HG03175 (cell line): ENCODE data around the gene FSIP1.

Source experiments
- ATAC-seq: cut with Tn5 transposase; IDR thresholded peaks from one replicate; pipeline ENCODE4 v1.9.1; 2021; ENCODE audit warnings: mild to moderate bottlenecking, moderate library complexity; ENCODE audit not compliant: unreplicated experiment

FSIP1 gene

GRCh38 chr15:39690881-39691634 lies 91.6 kb downstream of the FSIP1 start:
- ATAC-seq, result no peak

- ATAC-seq, result no peak
Measured at GRCh38 chr15:39687965-39688364, 94.7 kb downstream of the FSIP1 start.

DNA sequence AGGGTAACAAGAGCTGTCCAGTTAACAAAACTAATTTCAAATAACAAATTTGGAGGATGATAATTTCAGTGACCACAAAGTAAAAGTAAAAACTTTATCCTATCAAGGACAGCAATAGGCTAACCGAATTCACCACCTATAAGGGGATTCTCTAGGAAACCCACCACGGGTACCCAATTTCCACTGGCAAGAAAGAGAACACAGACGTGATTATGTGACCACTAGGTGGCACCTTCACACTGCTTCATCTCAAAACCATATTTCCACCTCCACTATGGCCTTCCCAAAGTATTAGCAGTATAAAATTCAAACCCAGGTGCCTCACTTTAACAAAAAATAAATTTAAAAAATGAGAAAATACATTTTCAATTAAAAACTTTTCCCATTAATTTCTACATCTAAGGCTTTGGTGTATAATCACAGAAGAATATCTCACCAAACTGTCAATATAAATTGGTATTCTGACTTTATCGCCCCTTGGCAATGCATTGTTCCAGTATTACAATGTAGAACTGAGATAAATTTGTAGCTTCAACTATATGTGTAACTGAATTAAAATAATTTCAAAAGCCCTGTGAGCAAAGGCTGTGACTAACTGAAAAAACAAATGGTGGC lies 96.5 kb downstream of the FSIP1 start:
- ATAC-seq, result no peak

GRCh38 chr15:39685367-39685766 lies 97.3 kb downstream of the FSIP1 start:
- ATAC-seq, result no peak

DNA sequence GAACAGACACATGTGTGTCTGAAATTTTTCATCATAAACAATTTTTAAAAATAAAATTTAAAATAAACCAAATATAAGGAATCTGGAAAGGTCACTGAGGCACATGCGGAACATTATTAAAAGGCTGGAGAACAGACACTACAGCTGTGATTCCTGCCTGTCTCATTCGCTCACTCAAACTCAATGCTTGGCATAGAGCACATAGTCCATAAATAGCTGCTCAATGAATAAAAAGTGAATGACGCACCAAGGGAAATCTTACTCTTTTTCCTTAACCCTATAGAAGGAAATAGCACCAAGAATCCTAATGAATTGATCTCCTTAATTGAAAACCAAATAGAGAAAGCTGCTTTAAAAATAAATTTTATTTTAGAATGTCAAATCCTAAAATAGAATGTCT lies 98.4 kb downstream of the FSIP1 start:
- no peak for ATAC-seq

DNA sequence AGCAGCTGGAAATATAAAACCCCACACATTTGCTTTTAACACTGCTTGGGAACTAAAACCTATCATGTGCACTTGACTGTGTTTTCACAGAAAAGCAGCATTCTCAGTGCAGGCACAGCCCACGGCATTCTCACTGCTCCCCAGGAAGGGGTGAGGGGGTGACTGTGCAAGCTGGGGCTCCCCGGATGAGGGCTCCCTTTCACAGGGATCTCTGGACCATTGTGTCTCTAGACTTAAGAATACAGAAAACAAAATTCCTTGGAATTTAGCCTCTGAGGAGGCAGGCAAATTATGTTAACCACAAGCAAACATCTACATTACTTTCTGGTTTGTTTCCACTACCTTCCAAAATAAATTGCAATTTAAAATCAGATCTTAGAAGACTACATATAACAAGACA lies 100.3 kb downstream of the FSIP1 start:
- no peak for ATAC-seq

GRCh38 chr15:39680868-39681267 lies 101.8 kb downstream of the FSIP1 start:
- no peak for ATAC-seq

GRCh38 chr15:39672666-39673065 lies 110.0 kb downstream of the FSIP1 start:
- no peak for ATAC-seq

GRCh38 chr15:39672184-39672583 lies 110.5 kb downstream of the FSIP1 start:
- ATAC-seq, result no peak

- ATAC-seq, result no peak
Measured at GRCh38 chr15:39670687-39671086, 112.0 kb downstream of the FSIP1 start.

GRCh38 chr15:39669661-39670060 lies 113.0 kb downstream of the FSIP1 start:
- no peak for ATAC-seq

- ATAC-seq, result no peak
Measured at GRCh38 chr15:39669241-39669640, 113.4 kb downstream of the FSIP1 start.

GRCh38 chr15:39668457-39668856 lies 114.2 kb downstream of the FSIP1 start:
- no peak for ATAC-seq

DNA sequence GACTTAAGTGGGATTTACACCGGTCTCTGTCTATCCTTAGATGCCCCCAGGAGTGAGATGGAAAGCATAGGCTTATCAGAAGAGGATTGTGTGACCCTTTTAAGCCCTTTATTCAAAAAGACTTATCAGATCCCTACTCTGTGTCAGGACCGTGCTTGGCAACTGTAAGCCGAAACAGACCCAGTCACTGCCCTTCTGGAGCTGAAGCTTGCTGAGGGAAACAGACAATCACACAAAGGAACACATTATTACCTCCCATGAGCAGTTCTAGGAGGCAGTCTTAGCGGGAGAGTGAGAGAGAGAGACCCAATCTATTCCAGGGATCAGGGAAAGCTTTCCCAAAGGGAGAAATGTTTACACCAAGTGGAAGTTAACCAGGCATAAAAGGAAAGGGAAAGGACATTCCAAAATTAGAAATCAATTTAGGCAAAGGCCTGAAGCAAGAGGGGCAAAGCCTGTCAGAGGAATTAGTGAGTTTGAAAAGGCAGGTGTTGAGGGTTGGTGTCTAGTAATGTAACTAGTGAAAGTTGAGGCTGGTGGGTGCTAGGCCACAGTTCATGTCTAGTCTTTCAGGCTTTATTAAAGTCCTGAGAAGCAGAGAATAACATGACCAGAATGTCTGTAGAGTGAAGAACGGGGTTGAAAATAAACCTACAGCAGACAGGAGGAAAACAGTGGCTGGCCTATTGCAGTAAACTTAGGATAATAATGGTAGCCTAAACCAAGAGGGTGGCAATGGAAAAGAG lies 115.1 kb downstream of the FSIP1 start:
- ATAC-seq, result no peak

DNA sequence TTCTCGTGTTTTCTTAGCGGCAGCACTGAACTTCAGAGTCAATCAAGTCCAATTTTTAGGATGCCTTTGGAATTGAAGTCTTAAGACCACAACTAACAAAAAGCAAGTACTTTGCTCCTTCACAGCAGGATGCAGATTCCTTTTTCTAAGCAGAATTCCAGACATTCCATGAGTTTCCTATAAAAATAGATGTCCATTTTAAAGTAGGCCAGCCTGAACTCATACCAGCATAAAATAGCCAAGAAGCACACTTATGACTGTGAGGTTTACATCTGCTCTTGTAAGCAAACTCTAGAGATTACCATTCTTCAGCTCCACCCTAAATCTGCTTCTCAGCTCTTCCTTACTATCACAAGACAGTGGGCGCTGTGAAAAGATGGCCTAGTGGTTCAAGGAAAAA lies 116.0 kb downstream of the FSIP1 start:
- ATAC-seq, result no peak

- no peak for ATAC-seq
Measured at GRCh38 chr15:39665629-39666250, 116.9 kb downstream of the FSIP1 start.

- no peak for ATAC-seq
Measured at GRCh38 chr15:39663704-39664250, 118.9 kb downstream of the FSIP1 start.

- no peak for ATAC-seq
Measured at GRCh38 chr15:39661776-39662175, 120.9 kb downstream of the FSIP1 start.

DNA sequence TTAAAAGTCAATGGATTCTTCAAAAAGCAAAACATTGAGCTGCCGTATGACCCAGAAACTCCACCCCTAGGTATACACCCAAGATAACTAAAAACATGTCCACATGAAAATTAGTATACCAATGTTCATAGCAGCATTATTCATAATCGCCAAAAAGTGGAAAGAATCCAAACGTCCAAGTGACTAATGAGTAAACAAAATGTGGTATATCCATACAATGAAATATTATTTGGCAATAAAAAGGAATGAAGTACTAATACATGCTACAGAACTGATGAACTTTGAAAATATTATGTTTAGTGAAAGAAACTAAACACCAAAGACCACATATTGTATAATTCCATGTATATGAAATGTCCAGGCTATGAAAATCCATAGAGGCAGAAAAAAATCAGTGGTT lies 123.9 kb downstream of the FSIP1 start:
- ATAC-seq, result no peak

DNA sequence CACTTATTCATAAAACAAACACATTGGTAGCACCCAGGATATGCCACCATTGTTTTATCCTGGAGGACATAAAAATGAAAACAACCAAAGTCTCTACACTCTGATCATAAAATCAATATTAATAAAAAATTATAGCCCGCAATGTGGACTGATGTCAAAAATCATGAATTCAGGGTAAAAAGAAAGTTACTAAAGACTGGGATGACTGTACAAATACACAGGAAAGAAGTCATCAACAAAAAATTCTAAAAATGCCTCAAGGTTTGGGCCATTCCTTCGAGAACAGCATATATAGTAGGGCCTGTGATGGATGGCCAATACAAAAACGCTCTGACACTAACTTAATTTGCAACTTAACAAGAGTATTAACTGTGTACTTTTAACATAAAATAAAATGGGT lies 125.0 kb downstream of the FSIP1 start:
- ATAC-seq, result no peak

- ATAC-seq, result no peak
Measured at GRCh38 chr15:39657181-39657580, 125.5 kb downstream of the FSIP1 start.
